ENCODE measurements around the gene KIR2DL4.
"Not testable (repeated sequence)": the region's sequence is repeated elsewhere in the genome, so short reads cannot be mapped to it uniquely, and the experiment has no call there.

GRCh38 chr19:54850061-54850640, 46.7 kb downstream of the KIR2DL4 start, which contains the start of gene KIR3DL2:
- TF ChIP-seq, protein P1, sequence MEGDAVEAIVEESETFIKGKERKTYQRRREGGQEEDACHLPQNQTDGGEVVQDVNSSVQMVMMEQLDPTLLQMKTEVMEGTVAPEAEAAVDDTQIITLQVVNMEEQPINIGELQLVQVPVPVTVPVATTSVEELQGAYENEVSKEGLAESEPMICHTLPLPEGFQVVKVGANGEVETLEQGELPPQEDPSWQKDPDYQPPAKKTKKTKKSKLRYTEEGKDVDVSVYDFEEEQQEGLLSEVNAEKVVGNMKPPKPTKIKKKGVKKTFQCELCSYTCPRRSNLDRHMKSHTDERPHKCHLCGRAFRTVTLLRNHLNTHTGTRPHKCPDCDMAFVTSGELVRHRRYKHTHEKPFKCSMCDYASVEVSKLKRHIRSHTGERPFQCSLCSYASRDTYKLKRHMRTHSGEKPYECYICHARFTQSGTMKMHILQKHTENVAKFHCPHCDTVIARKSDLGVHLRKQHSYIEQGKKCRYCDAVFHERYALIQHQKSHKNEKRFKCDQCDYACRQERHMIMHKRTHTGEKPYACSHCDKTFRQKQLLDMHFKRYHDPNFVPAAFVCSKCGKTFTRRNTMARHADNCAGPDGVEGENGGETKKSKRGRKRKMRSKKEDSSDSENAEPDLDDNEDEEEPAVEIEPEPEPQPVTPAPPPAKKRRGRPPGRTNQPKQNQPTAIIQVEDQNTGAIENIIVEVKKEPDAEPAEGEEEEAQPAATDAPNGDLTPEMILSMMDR (conservative IDR thresholded peaks at IDR 0.05 in 1 of 2, IDR thresholded peaks at IDR 0.05 in 1 of 2; ENCODE audit: low read depth in 1 of 2, low read length in 2 of 2) = not testable (repeated sequence)
- TF ChIP-seq EZH2 (IDR thresholded peaks at IDR 0.05; ENCODE audit: low read length, missing control alignments) = not testable (repeated sequence)

Data from fibroblast of lung (primary cell).